Right forelimb (tissue), 1 donor: ENCODE data around the gene SLC16A1.
"Not testable (repeated sequence)": the region's sequence is repeated elsewhere in the genome, so short reads cannot be mapped to it uniquely, and the experiment has no call there.

ENCODE experiments used
- DNase-seq: peaks from one replicate; pipeline ENCODE4 v3.0.0-alpha.2; 2018

SLC16A1 gene

GRCh38 chr1:112971006-112971405 is 15.0 kb upstream of the SLC16A1 start:
- DNase-seq = no peak

GRCh38 chr1:112964347-112964746 is 8.4 kb upstream of the SLC16A1 start:
- DNase-seq = no peak

- no peak for DNase-seq
Measured at GRCh38 chr1:112961072-112961471, 5.1 kb upstream of the SLC16A1 start.

- DNase-seq = no peak
Measured at GRCh38 chr1:112960384-112960783, 4.4 kb upstream of the SLC16A1 start.

GRCh38 chr1:112958236-112958635 is 2.2 kb upstream of the SLC16A1 start:
- DNase-seq = not testable (repeated sequence)

GRCh38 chr1:112957133-112957812 is 1.3 kb upstream of the SLC16A1 start:
- peak; percentile 45 for DNase-seq

GRCh38 chr1:112956544-112957132 is 642 bp upstream of the SLC16A1 start:
- DNase-seq = no peak

- peak; percentile 77 for DNase-seq
Measured at GRCh38 chr1:112954945-112955772, 837 bp downstream of the SLC16A1 start.

- no peak for DNase-seq
Measured at GRCh38 chr1:112954017-112954650, 1.9 kb downstream of the SLC16A1 start.

- DNase-seq = no peak
Measured at GRCh38 chr1:112950426-112950825, 5.6 kb downstream of the SLC16A1 start.

GRCh38 chr1:112946683-112947082 is 9.3 kb downstream of the SLC16A1 start:
- DNase-seq = no peak

- no peak for DNase-seq
Measured at GRCh38 chr1:112939810-112940209, 16.2 kb downstream of the SLC16A1 start.

GRCh38 chr1:112938210-112938609 is 17.8 kb downstream of the SLC16A1 start:
- DNase-seq = no peak

GRCh38 chr1:112937495-112937894 is 18.5 kb downstream of the SLC16A1 start:
- no peak for DNase-seq

GRCh38 chr1:112937070-112937469 is 18.9 kb downstream of the SLC16A1 start:
- no peak for DNase-seq

- no peak for DNase-seq
Measured at GRCh38 chr1:112935461-112936111, 20.4 kb downstream of the SLC16A1 start.

- DNase-seq = no peak
Measured at GRCh38 chr1:112934577-112934976, 21.4 kb downstream of the SLC16A1 start.

GRCh38 chr1:112933820-112934571 is 22.0 kb downstream of the SLC16A1 start:
- DNase-seq = no peak

- no peak for DNase-seq
Measured at GRCh38 chr1:112929979-112930378, 26.0 kb downstream of the SLC16A1 start.

GRCh38 chr1:112927462-112927990 is 28.5 kb downstream of the SLC16A1 start:
- DNase-seq = no peak

GRCh38 chr1:112926858-112927257 is 29.1 kb downstream of the SLC16A1 start:
- no peak for DNase-seq

- no peak for DNase-seq
Measured at GRCh38 chr1:112925015-112925414, 31.0 kb downstream of the SLC16A1 start.
